Endothelial cell of umbilical vein (primary cell): ENCODE results near the gene MARK4.

Experiments used
- EZH2 ChIP-seq: IDR thresholded peaks from 2 replicates; pipeline ENCODE4 v1.6.1; 2012; ENCODE audit warnings: borderline replicate concordance, low read depth, mild to moderate bottlenecking, moderate library complexity, low read length, inconsistent platforms; ENCODE audit not compliant: severe bottlenecking
- FOS ChIP-seq: IDR thresholded peaks from 2 replicates; pipeline ENCODE4 v1.6.1; 2011; ENCODE audit warnings: mild to moderate bottlenecking, low read length, moderate library complexity, borderline replicate concordance; ENCODE audit not compliant: insufficient read depth
- POLR2A ChIP-seq: IDR thresholded peaks from 2 replicates; pipeline ENCODE4 v1.6.1; 2012; ENCODE audit warnings: low read depth, mild to moderate bottlenecking, control low read depth, low read length
- POLR2AphosphoS5 ChIP-seq: IDR thresholded peaks from 2 replicates; pipeline ENCODE4 v1.6.1; 2012; ENCODE audit warnings: low read depth, mild to moderate bottlenecking, control low read depth, low read length, moderate library complexity; ENCODE audit not compliant: insufficient read depth
- TF ChIP-seq, protein P1 (sequence below), 2 donors: IDR thresholded peaks; 1 replicate in 1 of 2; 2 replicates in 1 of 2; pipeline ENCODE4 v1.5.1; 2011; ENCODE audit warnings: low read length in 2 of 2, mild to moderate bottlenecking in 2 of 2, moderate library complexity in 2 of 2, control low read depth in 1 of 2, inconsistent platforms in 1 of 2, low read depth in 1 of 2; ENCODE audit not compliant: insufficient read depth in 1 of 2; ENCODE audit errors: extremely low read depth in 1 of 2
- TF ChIP-seq, protein P2 (sequence below): IDR thresholded peaks from 2 replicates; pipeline ENCODE4 v1.6.1; 2011; ENCODE audit not compliant: insufficient read depth, insufficient read length

DNA sequence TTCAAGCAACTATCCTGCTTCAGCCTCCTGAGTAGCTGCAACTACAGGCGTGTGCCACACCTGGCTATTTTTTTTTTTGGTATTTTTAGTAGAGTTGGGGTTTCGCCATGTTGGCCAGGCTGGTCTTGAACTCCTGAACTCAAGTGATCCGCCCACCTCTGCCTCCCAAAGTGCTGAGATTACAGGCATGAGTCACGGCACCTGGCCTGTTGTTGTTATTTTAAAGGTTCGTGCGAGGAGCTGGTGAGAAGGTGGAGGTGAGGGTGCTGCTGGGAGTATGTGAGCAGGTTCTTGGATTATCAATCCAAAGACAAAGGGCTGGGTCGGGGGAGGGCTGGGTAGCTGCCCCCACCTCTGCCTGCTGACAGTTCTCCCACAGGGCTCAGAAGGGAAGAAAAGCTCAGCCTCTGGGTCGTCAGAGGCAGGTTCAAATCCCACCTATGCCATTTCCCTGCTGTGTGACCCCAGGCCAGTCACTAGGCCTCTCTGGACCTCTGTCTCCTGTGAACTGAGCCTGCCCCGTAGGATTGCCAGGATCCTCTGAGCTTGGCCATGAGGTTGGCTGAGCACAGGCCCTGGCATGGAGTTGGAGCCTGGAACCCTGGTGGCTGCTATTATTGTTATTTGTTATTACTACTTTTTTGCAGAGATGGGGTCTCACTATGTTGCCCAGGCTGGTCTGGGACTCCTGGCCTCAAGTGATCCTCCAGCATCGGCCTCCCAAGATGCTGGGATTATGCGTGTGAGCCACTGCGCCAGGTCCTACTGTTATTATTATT lies 70.1 kb downstream of the MARK4 start:
- TF ChIP-seq, protein P1, sequence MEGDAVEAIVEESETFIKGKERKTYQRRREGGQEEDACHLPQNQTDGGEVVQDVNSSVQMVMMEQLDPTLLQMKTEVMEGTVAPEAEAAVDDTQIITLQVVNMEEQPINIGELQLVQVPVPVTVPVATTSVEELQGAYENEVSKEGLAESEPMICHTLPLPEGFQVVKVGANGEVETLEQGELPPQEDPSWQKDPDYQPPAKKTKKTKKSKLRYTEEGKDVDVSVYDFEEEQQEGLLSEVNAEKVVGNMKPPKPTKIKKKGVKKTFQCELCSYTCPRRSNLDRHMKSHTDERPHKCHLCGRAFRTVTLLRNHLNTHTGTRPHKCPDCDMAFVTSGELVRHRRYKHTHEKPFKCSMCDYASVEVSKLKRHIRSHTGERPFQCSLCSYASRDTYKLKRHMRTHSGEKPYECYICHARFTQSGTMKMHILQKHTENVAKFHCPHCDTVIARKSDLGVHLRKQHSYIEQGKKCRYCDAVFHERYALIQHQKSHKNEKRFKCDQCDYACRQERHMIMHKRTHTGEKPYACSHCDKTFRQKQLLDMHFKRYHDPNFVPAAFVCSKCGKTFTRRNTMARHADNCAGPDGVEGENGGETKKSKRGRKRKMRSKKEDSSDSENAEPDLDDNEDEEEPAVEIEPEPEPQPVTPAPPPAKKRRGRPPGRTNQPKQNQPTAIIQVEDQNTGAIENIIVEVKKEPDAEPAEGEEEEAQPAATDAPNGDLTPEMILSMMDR (IDR thresholded peaks at IDR 0.05; ENCODE audit: extremely low read depth in 1 of 2, insufficient read depth in 1 of 2, low read depth in 1 of 2, low read length in 2 of 2) = no peak
- TF ChIP-seq EZH2 = no peak
- no peak for TF ChIP-seq POLR2A
- no peak for TF ChIP-seq FOS
- TF ChIP-seq POLR2AphosphoS5 = no peak
- TF ChIP-seq, protein P2, sequence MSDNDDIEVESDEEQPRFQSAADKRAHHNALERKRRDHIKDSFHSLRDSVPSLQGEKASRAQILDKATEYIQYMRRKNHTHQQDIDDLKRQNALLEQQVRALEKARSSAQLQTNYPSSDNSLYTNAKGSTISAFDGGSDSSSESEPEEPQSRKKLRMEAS = no peak
